ENCODE results near the gene RASA2.
"Not testable (repeated sequence)": the region's sequence is repeated elsewhere in the genome, so short reads cannot be mapped to it uniquely, and the experiment has no call there.

Gene RASA2

GRCh38 chr3:141499965-141500364, 13.1 kb downstream of the RASA2 start:
- no peak for DNase-seq

GRCh38 chr3:141500397-141500796, 13.6 kb downstream of the RASA2 start:
- DNase-seq = no peak

GRCh38 chr3:141505166-141505565, 18.3 kb downstream of the RASA2 start:
- DNase-seq = no peak

GRCh38 chr3:141506071-141506470, 19.2 kb downstream of the RASA2 start:
- DNase-seq = no peak

- no peak for DNase-seq
Measured at GRCh38 chr3:141507392-141508066, 20.7 kb downstream of the RASA2 start.

- DNase-seq = no peak
Measured at GRCh38 chr3:141508067-141508436, 21.2 kb downstream of the RASA2 start.

GRCh38 chr3:141511361-141511760, 24.5 kb downstream of the RASA2 start:
- DNase-seq = no peak

GRCh38 chr3:141514382-141514781, 27.6 kb downstream of the RASA2 start:
- no peak for DNase-seq

- no peak for DNase-seq
Measured at GRCh38 chr3:141519587-141519986, 32.8 kb downstream of the RASA2 start.

- no peak for DNase-seq
Measured at GRCh38 chr3:141521781-141522180, 35.0 kb downstream of the RASA2 start.

- peak; percentile 12 for DNase-seq
Measured at GRCh38 chr3:141523615-141524375, 37.0 kb downstream of the RASA2 start.

GRCh38 chr3:141524988-141525387, 38.2 kb downstream of the RASA2 start:
- no peak for DNase-seq

GRCh38 chr3:141525814-141526213, 39.0 kb downstream of the RASA2 start:
- DNase-seq = no peak

- no peak for DNase-seq
Measured at GRCh38 chr3:141526709-141527108, 39.9 kb downstream of the RASA2 start.

- no peak for DNase-seq
Measured at GRCh38 chr3:141528800-141529199, 42.0 kb downstream of the RASA2 start.

GRCh38 chr3:141529256-141529655, 42.4 kb downstream of the RASA2 start:
- DNase-seq = no peak

GRCh38 chr3:141529717-141530414, 43.0 kb downstream of the RASA2 start:
- DNase-seq = no peak

- peak; percentile 63 for DNase-seq
Measured at GRCh38 chr3:141530415-141530768, 43.6 kb downstream of the RASA2 start.

GRCh38 chr3:141532609-141533008, 45.8 kb downstream of the RASA2 start:
- no peak for DNase-seq

GRCh38 chr3:141536017-141536416, 49.2 kb downstream of the RASA2 start:
- DNase-seq = not testable (repeated sequence)

- no peak for DNase-seq
Measured at GRCh38 chr3:141537856-141538255, 51.0 kb downstream of the RASA2 start.

- peak; percentile 25 for DNase-seq
Measured at GRCh38 chr3:141538568-141539240, 51.9 kb downstream of the RASA2 start.

GRCh38 chr3:141539431-141540187, 52.8 kb downstream of the RASA2 start:
- no peak for DNase-seq
